KMS-11 (cell line): ENCODE data around the gene MACIR.

Experiments used
- H2AFZ ChIP-seq: fragments of 200-600 bp; sonication (generic); 2 replicates; pipeline ENCODE4 v1.6.1; 2016; ENCODE audit warnings: antibody characterized with exemption, mixed run types, low read depth
- H3K27ac ChIP-seq: fragments of 200-600 bp; sonication (generic); 2 replicates; pipeline ENCODE4 v1.6.1; 2016; ENCODE audit warnings: mild to moderate bottlenecking, mixed run types
- H3K27me3 ChIP-seq: fragments of 200-600 bp; sonication (generic); 2 replicates; pipeline ENCODE4 v1.6.1; 2017; ENCODE audit warnings: mild to moderate bottlenecking, low read depth, mixed run types, moderate library complexity; ENCODE audit not compliant: insufficient read depth
- H3K36me3 ChIP-seq: fragments of 200-600 bp; sonication (generic); 2 replicates; pipeline ENCODE4 v1.6.1; 2017; ENCODE audit warnings: mild to moderate bottlenecking, mixed run types; ENCODE audit not compliant: insufficient read depth
- H3K4me1 ChIP-seq: fragments of 200-600 bp; sonication (generic); 2 replicates; pipeline ENCODE4 v1.6.1; 2016; ENCODE audit warnings: mild to moderate bottlenecking, low read depth, mixed run types; ENCODE audit not compliant: poor library complexity, severe bottlenecking
- H3K4me2 ChIP-seq: fragments of 200-600 bp; sonication (generic); 2 replicates; pipeline ENCODE4 v1.7.0; 2016; ENCODE audit warnings: mild to moderate bottlenecking, mixed run types
- H3K4me3 ChIP-seq: fragments of 200-600 bp; sonication (generic); IDR thresholded peaks from 2 replicates; pipeline ENCODE4 v1.6.1; 2017; ENCODE audit warnings: low read depth, low read length, mixed read lengths; ENCODE audit not compliant: insufficient read depth
- H3K79me2 ChIP-seq: fragments of 200-600 bp; sonication (generic); 2 replicates; pipeline ENCODE4 v1.6.1; 2016; ENCODE audit warnings: low read depth, mixed run types; ENCODE audit not compliant: insufficient read depth
- H3K9ac ChIP-seq: fragments of 200-600 bp; sonication (generic); 2 replicates; pipeline ENCODE4 v1.6.1; 2016; ENCODE audit warnings: mild to moderate bottlenecking, mixed run types
- H4K20me1 ChIP-seq: fragments of 200-600 bp; sonication (generic); 2 replicates; pipeline ENCODE4 v1.6.1; 2016; ENCODE audit warnings: mild to moderate bottlenecking, mixed run types; ENCODE audit not compliant: insufficient read depth
- TF ChIP-seq, protein P1 (sequence below): fragments of 200-600 bp; sonication (generic); conservative IDR thresholded peaks from 2 replicates; pipeline ENCODE4 v1.6.1; 2017; ENCODE audit warnings: low read depth, mild to moderate bottlenecking, antibody characterized with exemption, low read length, moderate library complexity, mixed read lengths

The MACIR gene, protein sequence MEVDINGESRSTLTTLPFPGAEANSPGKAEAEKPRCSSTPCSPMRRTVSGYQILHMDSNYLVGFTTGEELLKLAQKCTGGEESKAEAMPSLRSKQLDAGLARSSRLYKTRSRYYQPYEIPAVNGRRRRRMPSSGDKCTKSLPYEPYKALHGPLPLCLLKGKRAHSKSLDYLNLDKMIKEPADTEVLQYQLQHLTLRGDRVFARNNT

DNA sequence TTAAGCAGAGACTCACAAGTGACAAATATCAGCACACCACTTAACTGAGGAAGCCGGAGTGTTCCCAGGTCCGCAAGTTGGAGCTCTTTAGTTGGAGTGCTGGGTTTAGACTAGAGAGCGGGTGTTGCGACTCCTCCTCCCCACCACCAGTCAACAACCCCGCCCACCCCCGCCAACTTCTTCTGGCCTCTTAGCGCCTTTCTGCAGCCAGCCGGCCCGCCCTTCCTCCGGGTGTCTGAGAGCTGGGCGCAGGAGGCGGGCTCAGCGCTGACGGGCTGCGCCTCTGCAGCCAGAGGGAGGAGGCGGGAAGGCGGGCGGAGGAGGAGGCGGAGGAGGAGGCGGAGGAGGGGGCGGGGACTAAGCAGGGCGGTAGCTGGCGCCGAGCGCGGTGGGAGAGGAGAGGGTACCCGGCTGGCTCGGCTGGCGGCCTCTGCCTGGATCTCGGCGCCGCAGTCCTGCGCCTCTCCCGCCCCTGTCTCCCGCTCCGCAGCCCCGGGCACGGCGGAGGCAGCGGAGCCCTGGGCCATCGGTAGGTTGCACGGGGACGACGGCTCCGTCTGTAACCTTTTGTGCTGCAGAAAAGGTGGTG, at the start of gene MACIR:
TSS of gene MACIR (plus strand) at position 396 of the 589 bp plus-strand sequence. CDS start 17,157 bp downstream, outside the sequence.
- peaks cover 26% of the 10 kb centered on the region for H3K4me1 ChIP-seq
- peak within 1 kb of the TSS; percentile 92 for H3K27ac ChIP-seq
- peak within 1 kb of the TSS; percentile 80 for H2AFZ ChIP-seq
- H3K79me2 ChIP-seq: peaks cover 38% of the 10 kb centered on the region
- H3K4me3 ChIP-seq: peak within 1 kb of the TSS; percentile 42
- peak within 1 kb of the TSS; percentile 92 for H3K9ac ChIP-seq
- H3K27me3 ChIP-seq: no peaks in the 10 kb centered on the region
- TF ChIP-seq, protein P1, sequence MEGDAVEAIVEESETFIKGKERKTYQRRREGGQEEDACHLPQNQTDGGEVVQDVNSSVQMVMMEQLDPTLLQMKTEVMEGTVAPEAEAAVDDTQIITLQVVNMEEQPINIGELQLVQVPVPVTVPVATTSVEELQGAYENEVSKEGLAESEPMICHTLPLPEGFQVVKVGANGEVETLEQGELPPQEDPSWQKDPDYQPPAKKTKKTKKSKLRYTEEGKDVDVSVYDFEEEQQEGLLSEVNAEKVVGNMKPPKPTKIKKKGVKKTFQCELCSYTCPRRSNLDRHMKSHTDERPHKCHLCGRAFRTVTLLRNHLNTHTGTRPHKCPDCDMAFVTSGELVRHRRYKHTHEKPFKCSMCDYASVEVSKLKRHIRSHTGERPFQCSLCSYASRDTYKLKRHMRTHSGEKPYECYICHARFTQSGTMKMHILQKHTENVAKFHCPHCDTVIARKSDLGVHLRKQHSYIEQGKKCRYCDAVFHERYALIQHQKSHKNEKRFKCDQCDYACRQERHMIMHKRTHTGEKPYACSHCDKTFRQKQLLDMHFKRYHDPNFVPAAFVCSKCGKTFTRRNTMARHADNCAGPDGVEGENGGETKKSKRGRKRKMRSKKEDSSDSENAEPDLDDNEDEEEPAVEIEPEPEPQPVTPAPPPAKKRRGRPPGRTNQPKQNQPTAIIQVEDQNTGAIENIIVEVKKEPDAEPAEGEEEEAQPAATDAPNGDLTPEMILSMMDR: no peak
- peak within 1 kb of the TSS; percentile 85 for H3K4me2 ChIP-seq
- H3K36me3 ChIP-seq: no peaks in the 10 kb centered on the region
- H4K20me1 ChIP-seq: peaks cover 5% of the 10 kb centered on the region; the same call in 1 of the 2 replicates

DNA sequence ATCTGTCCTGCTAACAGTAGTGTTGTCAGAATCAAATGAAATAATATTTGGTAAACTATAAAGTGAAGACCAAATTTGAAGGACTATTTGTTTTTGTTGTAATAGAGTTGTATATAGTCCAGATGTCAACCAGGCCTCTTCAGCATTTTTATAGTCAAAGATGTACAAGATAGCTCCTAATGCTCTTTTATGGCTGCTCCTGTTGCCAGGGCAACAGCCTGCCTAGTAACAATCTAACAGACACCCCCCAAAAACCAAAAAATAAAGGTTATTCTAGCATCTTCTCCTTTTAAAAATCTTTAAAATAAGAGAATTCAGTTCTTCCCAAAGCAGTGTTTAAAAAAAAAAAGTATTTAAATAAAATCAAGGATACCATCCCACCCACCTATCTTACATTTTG, 49.5 kb upstream of the MACIR start:
- TF ChIP-seq, protein P1: no peak
- no peak overlapping the region for H3K9ac ChIP-seq
- no peaks in the 10 kb centered on the region for H3K36me3 ChIP-seq
- peaks cover 22% of the 10 kb centered on the region for H3K4me1 ChIP-seq
- H3K4me3 ChIP-seq: no peak overlapping the region
- H3K27ac ChIP-seq: no peak overlapping the region
- no peaks in the 10 kb centered on the region for H4K20me1 ChIP-seq
- H3K27me3 ChIP-seq: no peaks in the 10 kb centered on the region
- no peak overlapping the region for H3K4me2 ChIP-seq
- no peaks in the 10 kb centered on the region for H3K79me2 ChIP-seq
- no peak overlapping the region for H2AFZ ChIP-seq

GRCh38 chr5:103210952-103211351, 47.6 kb upstream of the MACIR start:
- Histone ChIP-seq H3K27ac (no peak overlapping the region), H3K4me2 (peak overlapping the region; percentile 31; the same call in 1 of the 2 replicates), H3K4me1 (peaks cover 22% of the 10 kb centered on the region), H4K20me1 (no peaks in the 10 kb centered on the region), H3K4me3 (no peak overlapping the region), H2AFZ (no peak overlapping the region), H3K36me3 (no peaks in the 10 kb centered on the region), H3K9ac (no peak overlapping the region), H3K27me3 (no peaks in the 10 kb centered on the region), H3K79me2 (no peaks in the 10 kb centered on the region)
- TF ChIP-seq, protein P1: no peak

DNA sequence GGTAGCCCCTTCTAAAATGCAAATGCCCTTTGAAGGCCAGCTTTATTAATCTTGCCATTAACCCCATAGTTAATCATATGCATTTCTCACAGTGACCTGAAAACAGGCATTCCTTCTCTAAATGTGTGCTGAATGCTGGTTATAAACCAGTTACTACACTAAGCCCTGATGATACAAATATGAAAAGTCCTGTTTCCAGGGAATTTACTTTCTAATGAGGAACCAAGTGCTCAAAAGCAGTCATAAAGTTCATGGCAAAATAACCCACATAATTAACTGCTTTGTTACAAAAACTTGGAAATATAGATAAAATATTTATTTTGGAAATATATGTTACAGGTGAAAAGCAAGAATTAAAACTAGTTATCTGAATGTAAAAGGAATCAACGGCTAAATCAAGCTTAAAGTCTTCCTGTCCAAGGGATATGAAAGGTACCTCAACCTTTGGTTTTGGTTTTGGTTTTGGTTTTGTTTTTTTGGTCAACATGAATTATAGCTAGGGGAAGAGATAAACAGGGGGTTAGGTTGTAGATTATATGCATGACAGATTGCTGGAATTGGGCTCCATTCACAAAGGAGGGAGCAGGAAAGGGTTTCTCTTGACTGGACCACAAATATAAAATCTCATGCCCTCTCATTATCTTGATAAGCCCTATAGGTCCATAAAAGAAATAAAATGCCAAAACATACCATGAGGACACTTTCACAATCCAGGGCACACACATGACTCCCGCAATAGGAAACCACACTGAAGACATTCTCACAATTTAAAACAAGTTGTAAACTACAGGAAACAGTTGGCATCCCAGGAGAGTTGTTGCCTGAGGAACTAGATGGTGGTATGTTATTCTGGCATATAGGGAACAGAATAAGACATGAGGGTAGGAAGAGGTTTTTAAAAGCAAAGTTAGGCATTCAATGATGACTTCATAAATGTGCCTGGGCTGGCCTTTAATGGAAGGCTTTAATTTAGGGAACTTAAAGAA, 46.7 kb upstream of the MACIR start:
- H2AFZ ChIP-seq: no peak overlapping the region
- no peaks in the 10 kb centered on the region for H3K27me3 ChIP-seq
- no peaks in the 10 kb centered on the region for H3K36me3 ChIP-seq
- H3K27ac ChIP-seq: peak overlapping the region; percentile 22
- H3K4me1 ChIP-seq: peaks cover 22% of the 10 kb centered on the region
- no peak overlapping the region for H3K4me3 ChIP-seq
- TF ChIP-seq, protein P1: no peak
- no peak overlapping the region for H3K9ac ChIP-seq
- peak overlapping the region; percentile 31 for H3K4me2 ChIP-seq
- no peaks in the 10 kb centered on the region for H4K20me1 ChIP-seq
- H3K79me2 ChIP-seq: no peaks in the 10 kb centered on the region
